NCI-H460 (cell line): Measurements from ENCODE around the gene COL1A2. TPM values are rescaled to one million over a fixed set of nuclear protein-coding genes. Genes with fewer than 3 reads are reported as not detected.
A peak's percentile ranks its signal among the peaks of the same experiment; 100 is the strongest.

Experiments used
- DNase-seq: peaks from one replicate; pipeline ENCODE4 v3.0.0-alpha.2; 2016; ENCODE audit warnings: low read depth; ENCODE audit errors: extremely low read depth
- polyA plus RNA-seq: library from polyadenylated mRNA; depleted of rRNA; stranded (reverse); fragments of >200 nt; gene quantifications from 2 replicates; pipeline ENCODE4 v1.2.3, GENCODE V29; 2014; cell fraction: nucleus; rRNA removed
- total RNA-seq: library from RNA; depleted of rRNA; stranded (reverse); fragments of >200 nt; shearing (Covaris generic); gene quantifications from 2 replicates; pipeline ENCODE4 v1.2.3, GENCODE V29; 2014; rRNA removed

COL1A2 gene
- not detected in 2 replicates for total RNA-seq
- polyA plus RNA-seq: not detected in 2 replicates

DNA sequence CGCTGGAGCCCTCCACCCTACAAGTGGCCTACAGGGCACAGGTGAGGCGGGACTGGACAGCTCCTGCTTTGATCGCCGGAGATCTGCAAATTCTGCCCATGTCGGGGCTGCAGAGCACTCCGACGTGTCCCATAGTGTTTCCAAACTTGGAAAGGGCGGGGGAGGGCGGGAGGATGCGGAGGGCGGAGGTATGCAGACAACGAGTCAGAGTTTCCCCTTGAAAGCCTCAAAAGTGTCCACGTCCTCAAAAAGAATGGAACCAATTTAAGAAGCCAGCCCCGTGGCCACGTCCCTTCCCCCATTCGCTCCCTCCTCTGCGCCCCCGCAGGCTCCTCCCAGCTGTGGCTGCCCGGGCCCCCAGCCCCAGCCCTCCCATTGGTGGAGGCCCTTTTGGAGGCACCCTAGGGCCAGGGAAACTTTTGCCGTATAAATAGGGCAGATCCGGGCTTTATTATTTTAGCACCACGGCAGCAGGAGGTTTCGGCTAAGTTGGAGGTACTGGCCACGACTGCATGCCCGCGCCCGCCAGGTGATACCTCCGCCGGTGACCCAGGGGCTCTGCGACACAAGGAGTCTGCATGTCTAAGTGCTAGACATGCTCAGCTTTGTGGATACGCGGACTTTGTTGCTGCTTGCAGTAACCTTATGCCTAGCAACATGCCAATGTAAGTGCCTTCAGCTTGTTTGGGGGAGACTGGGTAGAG, at the start of gene COL1A2:
Gene COL1A2, plus strand, starts transcription at position 459 of the 704 bp plus-strand sequence. Its CDS starts 137 bp downstream, at position 596.
- DNase-seq: no peak

DNA sequence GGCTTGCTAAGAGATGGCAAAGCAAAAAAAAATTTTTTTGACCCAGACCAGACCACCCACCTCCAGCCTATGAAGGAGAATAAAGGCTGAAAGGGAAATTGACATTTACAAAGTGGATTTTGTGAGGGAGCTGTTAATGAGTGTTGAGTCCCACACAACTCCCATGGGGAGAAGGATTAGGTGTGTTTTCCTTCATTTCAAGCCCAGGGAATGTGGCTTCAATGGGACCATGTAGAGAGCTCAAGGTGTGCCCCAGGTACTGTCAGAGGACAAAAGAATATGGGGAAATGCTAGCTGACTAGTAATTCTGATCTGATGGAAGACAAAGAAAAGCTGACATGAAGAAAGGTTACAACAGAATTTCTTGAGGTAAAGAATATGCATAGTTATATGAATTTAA, 48.8 kb upstream of the COL1A2 start:
- DNase-seq: no peak

DNA sequence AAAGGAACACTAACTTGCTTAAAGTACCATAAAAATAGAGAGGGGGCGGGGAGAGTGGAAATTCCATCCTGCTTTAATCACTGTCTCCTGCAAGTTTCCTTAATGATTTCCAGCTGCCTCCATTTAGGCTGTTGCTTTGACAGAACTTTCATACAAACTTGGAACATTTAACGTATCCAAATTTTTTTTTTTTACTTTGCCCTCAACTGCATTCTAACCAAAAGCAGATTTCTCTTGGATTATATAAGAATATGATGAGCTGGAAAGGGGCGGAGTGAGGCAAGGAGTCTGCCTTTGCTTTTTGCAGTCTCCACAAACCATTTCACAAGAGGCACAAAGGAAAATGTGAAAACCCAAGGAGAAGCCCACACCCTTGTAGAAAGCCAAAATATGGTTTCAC, 46.6 kb upstream of the COL1A2 start:
- no peak for DNase-seq

DNA sequence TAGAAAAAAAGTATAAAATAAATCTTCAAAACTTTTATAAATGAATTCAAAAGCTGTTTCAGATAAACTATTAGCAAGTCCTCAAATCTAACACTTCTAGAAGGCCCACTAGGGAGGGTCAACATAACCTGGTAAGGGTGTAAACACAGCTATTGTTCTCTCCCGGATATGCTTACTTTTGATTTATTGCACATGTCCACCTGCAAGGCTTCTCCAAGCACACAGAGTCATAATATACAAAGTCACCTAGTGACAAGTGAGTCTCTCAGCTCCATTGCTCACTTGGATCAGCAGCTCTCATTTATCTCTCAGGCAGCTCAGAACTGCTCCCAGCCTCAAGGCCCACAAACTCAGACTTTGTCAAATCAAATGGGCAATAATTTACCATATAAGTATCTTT, 44.0 kb upstream of the COL1A2 start:
- DNase-seq: no peak

DNA sequence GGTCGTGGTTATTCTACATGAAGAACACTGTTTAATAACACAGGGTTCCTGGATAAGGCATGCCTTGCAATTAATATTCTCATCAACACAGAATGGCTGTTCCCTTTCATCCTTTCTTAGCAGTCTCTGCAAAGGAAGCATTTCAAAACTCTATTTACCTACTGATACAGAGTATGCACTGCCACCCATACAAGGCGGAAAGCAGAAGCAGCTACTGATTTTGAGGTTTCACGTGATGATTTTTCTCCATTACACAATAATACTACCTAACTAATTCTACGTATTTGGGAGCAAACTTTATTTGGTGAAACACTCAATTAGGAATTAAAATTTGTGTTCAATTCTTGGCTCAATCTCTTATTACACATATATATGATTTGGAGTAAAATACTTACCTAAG, 43.0 kb upstream of the COL1A2 start:
- no peak for DNase-seq

DNA sequence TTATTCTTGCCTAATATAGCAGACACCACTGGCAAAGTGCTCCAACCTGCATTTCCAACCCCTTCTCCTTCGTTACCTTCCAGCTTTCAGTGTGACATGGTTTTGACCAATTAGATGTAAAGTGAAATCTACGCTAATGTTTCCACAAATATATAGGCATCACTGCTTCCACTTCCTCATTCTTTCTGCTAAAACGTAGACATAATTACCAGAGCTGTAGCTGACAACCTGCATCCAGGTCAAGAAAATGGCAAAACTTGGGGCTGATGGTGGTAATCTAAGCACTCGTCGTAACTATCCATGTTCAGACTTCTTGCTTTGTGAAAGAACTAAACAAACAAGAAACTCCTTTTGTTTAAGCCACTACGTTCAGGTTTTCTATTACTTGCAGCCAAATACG, 41.8 kb upstream of the COL1A2 start:
- no peak for DNase-seq

DNA sequence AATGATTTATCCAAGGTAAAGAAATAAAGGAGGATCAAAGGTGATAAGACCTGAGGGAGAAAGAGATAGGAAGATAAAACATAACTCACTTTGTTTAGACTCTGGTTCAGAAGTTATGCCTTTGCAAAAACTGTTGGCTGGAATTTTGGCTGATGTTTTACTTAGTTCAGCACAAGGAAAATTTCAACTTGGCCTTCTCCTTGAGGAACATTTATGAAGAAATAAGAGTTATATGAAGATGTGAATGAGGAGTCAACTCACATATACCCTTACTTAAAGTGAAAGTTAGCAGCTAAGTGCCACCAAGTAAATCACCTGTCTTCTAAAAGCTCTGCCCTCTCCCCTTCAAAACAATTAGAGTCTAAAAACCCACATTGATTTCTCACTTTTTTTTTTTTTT, 39.7 kb upstream of the COL1A2 start:
- DNase-seq: no peak

DNA sequence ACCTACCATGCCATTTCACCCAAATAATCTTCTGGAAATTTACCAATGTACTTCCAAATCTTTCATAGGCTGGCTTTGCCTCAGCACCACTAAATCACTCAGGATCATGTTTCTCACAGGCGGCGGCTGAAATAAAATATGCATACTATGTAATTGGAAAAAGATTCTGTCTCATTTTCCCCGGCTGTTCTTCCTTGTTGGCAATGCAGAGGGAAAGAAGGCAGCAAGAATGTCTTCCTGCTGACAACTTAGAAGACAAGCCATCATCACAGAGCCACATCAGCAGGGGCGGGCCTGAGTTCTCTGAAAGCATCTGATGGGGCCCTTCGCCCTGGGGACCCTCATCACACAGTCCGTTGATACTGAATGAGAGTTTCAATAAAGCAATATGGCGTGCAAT, 39.2 kb upstream of the COL1A2 start:
- no peak for DNase-seq

DNA sequence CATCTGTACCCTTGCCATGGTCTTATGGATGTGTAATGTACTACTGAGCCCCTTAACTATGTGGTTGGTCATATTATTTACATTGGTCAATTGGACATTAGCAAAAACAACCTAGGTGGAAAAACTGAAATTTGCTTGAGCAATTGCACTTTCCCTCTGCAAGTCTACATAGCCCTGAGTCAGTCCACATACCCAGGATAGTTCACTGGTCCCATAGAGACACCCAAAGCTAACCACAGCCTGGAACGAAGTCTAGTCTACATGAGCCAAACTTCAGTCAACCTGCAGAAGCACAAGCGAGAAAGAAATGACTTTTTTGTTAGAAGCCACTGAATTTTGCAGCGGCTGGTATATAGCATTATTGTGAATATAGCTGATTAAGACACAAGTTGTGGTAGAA, 37.6 kb upstream of the COL1A2 start:
- DNase-seq: no peak

DNA sequence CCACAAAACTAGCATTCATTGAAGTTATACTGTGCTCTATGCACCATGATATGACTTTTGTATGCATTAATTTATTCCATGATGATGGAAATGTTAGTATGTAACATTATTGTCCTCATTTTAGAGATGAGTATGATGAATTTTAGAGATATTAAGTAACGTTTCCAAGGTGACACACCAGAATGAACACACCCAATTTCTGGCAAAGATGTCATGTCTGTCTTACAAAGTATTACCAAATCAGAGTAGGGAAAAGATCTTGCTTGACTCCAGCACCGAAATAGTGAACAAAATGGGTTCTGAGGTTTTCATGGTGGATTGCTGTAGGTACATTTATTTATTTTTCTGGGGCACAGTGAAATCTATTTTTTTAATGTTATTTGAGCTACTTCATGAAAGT, 33.8 kb upstream of the COL1A2 start:
- DNase-seq: no peak

DNA sequence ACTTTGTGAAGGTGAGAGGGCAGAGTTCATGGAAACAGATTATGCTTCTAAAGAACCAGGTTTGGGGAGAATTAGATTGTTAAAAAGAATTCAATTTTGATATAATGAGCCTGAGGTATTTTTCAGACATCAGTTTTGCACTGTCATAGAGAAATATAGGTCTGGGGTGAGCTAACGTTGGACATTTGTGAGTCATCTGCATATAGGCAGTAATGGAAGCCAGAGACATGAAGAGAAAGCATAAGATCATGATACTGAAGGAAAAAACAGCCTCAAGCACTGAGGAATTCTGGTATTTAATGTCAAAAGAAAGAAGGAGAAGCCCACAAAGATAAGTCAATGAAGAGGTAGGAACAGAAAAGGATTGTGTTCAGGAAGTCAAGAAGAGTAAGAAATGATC, 32.4 kb upstream of the COL1A2 start:
- DNase-seq: no peak

DNA sequence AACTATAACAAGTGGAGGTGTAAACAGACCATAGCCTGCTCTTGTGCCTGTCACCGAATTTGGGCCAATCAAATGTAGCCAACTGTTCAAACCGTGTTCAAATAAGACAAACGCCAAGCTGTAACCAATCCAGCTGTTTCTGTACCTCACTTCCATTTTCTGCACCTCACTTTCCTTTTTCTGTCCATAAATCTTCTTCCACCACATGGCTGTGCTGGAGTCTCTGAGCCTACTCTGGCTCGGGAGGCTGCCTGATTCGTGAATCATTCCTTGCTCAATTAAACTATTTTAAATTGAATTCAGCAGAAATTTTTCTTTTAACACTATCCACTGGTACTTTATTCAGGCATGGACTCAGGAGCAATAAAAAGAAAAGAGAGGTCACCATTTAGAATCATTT, 29.9 kb upstream of the COL1A2 start:
- DNase-seq: no peak

DNA sequence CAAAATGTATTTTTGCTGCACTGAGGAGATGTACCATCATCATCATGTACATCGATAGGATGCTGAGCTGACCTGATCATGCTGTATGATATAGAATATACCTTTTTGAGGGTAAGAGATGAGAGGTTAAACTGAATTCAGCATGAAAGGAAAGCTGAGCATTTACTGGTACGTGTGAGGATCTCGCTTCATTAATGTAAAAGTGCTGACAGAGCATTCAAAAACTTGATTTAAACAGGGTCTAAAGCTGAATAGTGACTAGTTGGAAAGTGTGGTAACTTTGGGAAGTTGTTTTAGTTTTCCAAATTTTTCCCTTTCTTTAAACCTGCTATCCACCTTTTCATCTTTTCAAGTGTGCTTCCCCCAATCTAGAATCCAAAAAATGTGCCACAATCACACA, 28.5 kb upstream of the COL1A2 start:
- no peak for DNase-seq

DNA sequence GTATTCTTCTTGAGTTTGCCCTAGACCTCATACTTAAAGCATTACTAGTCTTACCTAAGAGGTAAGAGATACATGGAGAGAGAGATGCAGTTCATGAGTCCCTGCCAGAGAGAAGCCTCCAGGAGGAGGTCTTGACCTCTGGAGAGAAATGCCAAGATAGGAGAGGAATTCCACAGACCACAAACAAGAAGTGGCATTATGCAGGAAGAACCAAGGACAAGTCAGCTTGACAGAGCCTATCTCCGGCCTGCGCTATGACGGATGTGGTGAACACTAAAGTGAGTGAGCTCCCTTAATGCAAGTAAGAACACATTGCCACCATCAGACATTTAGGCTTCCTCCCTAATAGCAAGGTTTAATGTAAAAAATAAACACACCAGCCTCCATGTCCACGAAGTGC, 27.9 kb upstream of the COL1A2 start:
- DNase-seq: no peak

DNA sequence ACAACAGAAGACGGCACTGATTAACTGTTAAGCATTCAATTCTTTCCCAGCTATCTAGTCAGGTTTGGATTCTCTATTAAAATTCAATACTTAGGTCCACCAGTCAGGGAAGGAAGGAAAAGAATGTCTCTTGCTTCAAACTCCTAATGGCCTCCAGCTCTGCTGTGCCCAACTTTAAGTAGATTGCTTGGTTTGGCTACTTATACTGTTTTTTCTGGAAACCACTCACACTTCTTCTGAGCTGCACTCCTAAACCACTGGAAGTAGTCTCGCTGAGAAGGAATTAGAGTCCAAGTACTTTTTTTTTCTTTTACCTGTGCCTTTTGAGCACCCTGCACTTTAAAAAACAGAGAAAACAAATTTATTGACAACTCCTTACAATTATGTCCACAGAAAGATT, 26.7 kb upstream of the COL1A2 start:
- DNase-seq: no peak

DNA sequence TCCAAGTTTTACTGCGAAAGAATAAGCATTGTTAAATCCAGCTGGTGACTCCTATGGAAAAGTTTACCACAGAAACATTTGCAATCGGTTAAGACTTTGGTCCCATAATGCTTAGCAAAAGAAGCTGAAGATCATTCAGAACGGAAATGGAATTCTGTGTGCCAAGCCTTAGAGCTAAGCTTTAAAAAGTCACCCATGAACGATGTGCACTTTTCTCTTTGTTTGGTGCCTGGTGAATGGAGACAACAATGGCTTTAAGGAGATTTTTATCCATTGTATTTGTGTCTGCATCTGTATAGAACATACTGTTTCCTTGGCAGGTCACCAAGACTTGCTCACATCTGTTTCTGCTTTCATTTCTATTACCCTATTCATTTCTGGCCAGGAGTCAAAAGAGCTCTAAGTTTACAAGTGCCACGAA, 26.3 kb upstream of the COL1A2 start:
- no peak for DNase-seq

DNA sequence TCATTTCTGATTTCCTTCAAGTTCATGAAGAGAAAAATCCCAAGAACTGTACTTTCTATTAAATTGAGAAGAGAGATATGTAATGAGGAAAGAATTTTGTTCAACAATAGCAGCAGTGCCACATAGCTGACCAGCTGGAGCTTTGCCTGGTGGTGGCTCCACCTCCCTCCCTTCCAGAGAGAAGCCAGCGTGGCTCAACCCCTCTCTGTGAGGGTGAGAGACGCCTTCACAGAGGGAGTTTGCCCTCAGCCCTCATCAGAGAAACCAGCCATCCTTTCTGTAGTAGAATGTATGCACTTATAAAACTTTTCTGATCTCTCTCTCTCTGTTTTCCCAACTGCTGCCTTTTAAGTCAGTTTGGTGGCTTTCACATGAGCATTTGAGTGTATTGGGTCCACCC, 20.5 kb upstream of the COL1A2 start:
- peak; percentile 17 for DNase-seq

DNA sequence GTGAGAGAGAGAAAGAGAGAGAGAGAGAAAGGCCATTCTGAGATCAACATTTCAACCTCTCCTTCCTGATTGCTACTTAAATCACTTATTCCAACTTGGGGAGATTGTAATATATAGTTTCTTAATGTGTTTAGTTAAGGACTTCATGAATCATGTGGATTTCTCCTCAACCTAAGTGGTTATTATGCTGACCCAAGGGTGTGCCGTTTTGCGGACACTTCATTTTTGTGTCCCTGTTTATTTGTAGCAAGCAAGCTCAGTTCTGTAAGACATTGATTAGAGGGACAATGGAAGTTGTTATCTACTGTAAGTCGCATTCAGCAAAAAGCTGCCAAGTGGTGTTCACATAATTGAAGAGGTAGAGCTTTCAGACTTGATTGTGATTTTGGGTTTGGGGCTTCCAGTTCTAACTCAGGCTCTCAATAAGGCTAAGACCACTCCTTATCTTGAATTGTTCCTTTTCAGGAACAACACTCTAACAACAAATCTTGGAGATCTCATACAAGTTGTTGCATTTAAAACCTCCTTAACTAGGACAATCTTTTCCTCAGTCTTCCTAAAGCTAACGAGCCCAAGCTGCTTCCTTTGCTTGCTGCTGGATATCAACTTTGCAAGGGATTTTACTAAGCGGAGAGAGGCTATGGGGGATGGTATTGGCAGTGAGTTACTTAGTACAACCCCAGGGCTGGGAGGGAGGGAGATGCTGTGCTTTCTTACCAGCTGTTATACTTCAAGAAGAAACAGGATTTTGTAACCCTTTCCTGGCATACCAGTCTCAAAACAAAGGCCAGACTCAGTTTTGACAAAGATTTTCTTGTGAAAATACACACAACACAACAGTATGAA, 19.8 kb upstream of the COL1A2 start:
- peak; percentile 22 for DNase-seq

DNA sequence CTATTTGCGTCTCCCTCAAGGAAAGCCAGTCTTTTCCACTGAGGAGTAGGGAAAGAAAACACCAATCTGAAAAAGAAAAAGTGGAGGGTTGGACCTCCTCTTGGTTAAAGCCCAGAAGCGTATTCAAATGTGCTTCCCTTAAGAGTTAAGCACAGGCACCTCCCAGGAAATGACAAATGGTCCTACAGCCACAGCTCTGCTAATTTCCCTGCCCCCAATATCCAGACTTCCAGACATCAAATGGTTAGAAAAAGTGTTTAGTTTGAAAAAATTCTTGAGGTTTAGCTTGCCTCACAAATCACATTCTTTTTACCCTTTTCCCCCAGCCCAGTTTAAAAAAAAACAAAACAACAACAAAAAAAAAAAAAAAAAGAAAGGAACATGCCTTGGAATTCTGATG, 19.0 kb upstream of the COL1A2 start:
- DNase-seq: peak; percentile 29

DNA sequence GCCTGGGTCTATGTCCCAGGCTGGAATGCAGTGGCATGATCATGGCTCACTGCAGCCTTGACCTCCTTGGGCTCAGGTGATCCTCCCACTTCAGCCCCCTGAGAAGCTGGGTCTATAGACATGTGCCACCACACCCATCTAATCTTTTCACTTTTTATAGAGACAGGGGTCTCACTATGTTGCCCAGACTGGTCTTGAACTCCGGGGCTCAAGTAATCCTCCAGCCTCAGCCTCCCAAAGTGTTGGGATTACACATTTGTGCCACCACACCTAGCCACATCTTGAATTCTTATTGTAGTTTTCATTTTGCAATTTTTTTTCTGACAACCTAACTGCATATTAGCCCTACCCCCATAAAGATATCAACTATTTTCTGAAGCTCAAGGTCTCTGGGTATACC, 18.4 kb upstream of the COL1A2 start:
- no peak for DNase-seq

DNA sequence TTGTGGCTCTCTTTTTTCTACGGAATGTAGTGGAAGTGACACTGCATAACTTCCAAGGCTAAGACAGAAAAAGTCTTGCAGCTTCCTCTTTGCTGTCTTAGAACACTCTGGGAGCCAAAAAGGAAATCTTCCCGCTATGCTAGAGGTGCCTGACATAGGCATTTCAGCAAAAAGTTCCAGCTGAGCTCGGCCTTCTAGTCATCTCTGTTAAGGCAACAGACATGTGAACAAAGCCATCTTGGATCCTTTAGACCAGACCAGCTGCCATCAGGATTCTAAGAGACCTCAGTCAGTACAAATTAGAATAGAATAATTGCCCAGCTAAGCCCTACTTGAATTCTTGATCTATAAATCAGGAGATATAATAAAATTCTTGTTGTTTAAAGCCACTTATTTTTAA, 16.3 kb upstream of the COL1A2 start:
- DNase-seq: no peak

DNA sequence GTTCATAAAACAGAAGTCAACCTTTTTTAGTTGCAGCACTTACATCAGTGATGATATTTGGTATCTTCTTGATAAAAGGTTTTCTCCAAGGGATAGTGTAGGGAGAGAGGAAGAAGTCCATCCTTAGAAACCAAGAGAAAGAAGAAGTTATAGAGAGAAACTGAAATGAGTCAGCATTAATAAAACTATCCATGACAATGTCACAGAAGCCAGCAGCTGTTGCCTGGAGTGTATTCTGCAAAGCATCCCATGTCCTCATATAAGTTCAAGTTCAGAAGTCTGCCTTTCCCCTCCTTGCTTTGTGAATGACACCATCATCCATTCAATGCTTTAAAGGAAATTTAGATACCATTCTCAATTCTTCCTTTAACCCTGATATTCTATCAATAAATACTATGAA, 14.4 kb upstream of the COL1A2 start:
- no peak for DNase-seq
